Heart left ventricle (tissue), 13 donors: ENCODE results near the gene TUBA4B.

Experiments used
- CTCF ChIP-seq, 12 donors: fragments of 200-600 bp; sonication (generic) in 4 of 12; IDR thresholded peaks; one replicate each; pipeline versions ENCODE4 v1.5.0 to v1.8.0; 2018 to 2022; ENCODE audit warnings: antibody characterized with exemption in 12 of 12, mild to moderate bottlenecking in 5 of 12
- POLR2A ChIP-seq, 2 donors: fragments of 450-650 bp; IDR thresholded peaks; one replicate each; pipeline ENCODE4 v1.6.1; 2017; ENCODE audit warnings: antibody characterized with exemption in 2 of 2, mild to moderate bottlenecking in 2 of 2, moderate library complexity in 2 of 2
- donor health status: ischemic (EF 13 %, LVEDD 7.1; RV severe dilation, severe dysfunction).
- donor health status: DM: no; HTN: yes; CAD: no.
- donor health status: DM: no; HTN: no; CAD: no.
- donor health status: ischemic (EF 25% LVEDD 6.9; RV normal size, moderate dysfunction).
- donor health status: ischemic (EF 25% LVEDD 5.7; RV mildly dilated, moderate dysfunction).
- donor health status: ischemic (EF 35%, LVEDD 5.7; RV mildly dilated, moderate dysfunction).
- donor health status: nonischemic (EF 11% LVEDD 7.7; RV severe dilation, severe dysfunction).
- donor health status: DM: yes; HTN: yes; CAD: no.
- donor health status: PGD.
- donor health status: ischemic (EF 29% LVEDD 5.4; RV normal size, mild dysfunction).
- donor health status: nonischemic (EF 23%, LVEDD 6.1; RV moderate dilation, normal function).

GRCh38 chr2:219289537-219290361 is 36.7 kb downstream of the TUBA4B start:
- TF ChIP-seq CTCF (IDR thresholded peaks at IDR 0.05) (no peak), POLR2A (IDR thresholded peaks at IDR 0.05) (no peak)
